ENCODE data around the gene MAP2K5. TPM values are rescaled to one million over a fixed set of nuclear protein-coding genes. Genes with fewer than 3 reads are reported as not detected.
A peak's percentile ranks its signal among the peaks of the same experiment; 100 is the strongest.

The MAP2K5 gene
- total RNA-seq, 1 donor from 2014 or later = 26.7 TPM

DNA sequence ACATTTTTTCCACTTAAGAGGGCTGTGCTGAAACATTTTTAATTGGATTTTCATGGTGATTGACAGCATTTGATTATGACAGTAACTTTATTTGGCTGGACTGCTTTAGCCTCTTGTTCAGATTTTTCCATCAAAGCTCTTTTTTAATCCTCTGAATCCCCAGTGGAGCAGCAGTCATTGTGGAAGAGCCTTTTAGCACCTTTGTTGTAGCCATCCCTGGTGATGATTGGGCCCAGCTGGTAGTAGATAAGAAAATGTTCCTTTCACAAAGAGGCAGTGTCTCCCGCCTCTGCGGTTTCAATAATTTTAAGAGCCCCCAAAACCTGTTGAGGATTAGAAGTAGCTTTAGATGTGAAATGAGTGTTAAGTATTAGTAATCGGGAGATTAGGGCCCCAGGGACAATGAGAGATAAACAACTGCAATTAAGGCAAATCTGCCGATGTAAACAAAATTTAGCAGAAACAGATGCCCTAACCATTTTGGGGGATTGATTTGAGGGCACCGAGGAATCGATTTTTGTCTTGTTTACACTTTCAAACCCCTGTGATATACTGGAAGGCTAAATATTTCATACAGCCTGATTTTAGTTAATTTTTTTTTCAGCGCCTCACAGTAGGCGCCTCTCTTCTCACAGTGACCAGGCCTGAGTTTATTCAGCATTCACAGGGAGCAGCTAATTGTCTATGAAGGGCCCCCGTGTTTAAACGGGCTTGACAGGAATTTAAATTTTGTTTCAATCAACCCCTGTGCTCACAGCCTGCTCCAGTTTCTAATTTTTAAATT is 239.6 kb downstream of the MAP2K5 start:
- TF ChIP-seq, protein P1, sequence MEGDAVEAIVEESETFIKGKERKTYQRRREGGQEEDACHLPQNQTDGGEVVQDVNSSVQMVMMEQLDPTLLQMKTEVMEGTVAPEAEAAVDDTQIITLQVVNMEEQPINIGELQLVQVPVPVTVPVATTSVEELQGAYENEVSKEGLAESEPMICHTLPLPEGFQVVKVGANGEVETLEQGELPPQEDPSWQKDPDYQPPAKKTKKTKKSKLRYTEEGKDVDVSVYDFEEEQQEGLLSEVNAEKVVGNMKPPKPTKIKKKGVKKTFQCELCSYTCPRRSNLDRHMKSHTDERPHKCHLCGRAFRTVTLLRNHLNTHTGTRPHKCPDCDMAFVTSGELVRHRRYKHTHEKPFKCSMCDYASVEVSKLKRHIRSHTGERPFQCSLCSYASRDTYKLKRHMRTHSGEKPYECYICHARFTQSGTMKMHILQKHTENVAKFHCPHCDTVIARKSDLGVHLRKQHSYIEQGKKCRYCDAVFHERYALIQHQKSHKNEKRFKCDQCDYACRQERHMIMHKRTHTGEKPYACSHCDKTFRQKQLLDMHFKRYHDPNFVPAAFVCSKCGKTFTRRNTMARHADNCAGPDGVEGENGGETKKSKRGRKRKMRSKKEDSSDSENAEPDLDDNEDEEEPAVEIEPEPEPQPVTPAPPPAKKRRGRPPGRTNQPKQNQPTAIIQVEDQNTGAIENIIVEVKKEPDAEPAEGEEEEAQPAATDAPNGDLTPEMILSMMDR (IDR thresholded peaks at IDR 0.05) = no peak
- DNase-seq = no peak
- ATAC-seq (ENCODE audit: low read depth) = no peak
- Mint-ChIP-seq H3K4me1 (peaks cover 54% of the 10 kb centered on the region), H3K27me3 (no peaks in the 10 kb centered on the region), H3K4me3 (no peak overlapping the region), H3K27ac (no peak overlapping the region), H3K9me3 (no peaks in the 10 kb centered on the region), H3K36me3 (ENCODE audit: low read depth) (no peaks in the 10 kb centered on the region)
- ChIA-PET CTCF (interaction anchor here (1.2 to 4.9 kb wide), 7 partner anchors 10 to 325 kb away, joined by 3 to 56 read pairs (median 15); partner anchors contain the start of gene SKOR1), POLR2A (interaction anchor here (1.6 to 2.5 kb wide), 2 partner anchors 54 to 261 kb away, joined by 3 to 12 read pairs; partner anchors contain the start of gene C15orf61)
- intact Hi-C loops (cut with micrococcal nuclease) = loop anchor here (2.0 kb wide), 2 partner anchors 19 to 241 kb away; no protein-coding TSS in a partner anchor

DNA sequence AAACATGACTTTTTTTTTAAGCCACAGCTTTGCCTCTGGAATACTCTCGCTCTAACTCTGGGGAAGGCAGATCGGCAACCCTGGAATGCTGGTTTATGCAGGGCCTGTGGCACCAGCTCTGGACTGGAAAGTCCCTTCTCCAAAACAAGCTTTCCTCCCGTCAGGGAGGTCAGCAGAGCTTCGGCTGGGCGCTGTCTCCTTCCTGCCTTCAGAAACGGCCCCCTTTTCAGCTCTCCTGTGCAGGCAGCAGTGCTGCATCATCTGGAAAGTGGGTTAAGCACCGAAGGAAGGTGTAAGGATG is 240.1 kb downstream of the MAP2K5 start:
- no peak for DNase-seq
- Mint-ChIP-seq H3K4me3 (no peak overlapping the region), H3K4me1 (peaks cover 54% of the 10 kb centered on the region), H3K36me3 (ENCODE audit: low read depth) (no peaks in the 10 kb centered on the region), H3K27me3 (no peaks in the 10 kb centered on the region), H3K9me3 (no peaks in the 10 kb centered on the region), H3K27ac (no peak overlapping the region)
- POLR2A ChIA-PET = interaction anchor here (1.0 to 2.5 kb wide), 4 partner anchors 38 to 262 kb away, joined by 3 to 12 read pairs (median 4); partner anchors contain the start of gene C15orf61
- TF ChIP-seq, protein P1 (IDR thresholded peaks at IDR 0.05) = no peak
- no peak for ATAC-seq (ENCODE audit: low read depth)
- intact Hi-C loops (cut with micrococcal nuclease) = loop anchor here (2.0 kb wide), 2 partner anchors 20 to 242 kb away; no protein-coding TSS in a partner anchor
- CTCF ChIA-PET = interaction anchor here (1.2 to 4.9 kb wide), 8 partner anchors 10 to 325 kb away, joined by 3 to 56 read pairs (median 14); partner anchors contain the start of gene SKOR1

DNA sequence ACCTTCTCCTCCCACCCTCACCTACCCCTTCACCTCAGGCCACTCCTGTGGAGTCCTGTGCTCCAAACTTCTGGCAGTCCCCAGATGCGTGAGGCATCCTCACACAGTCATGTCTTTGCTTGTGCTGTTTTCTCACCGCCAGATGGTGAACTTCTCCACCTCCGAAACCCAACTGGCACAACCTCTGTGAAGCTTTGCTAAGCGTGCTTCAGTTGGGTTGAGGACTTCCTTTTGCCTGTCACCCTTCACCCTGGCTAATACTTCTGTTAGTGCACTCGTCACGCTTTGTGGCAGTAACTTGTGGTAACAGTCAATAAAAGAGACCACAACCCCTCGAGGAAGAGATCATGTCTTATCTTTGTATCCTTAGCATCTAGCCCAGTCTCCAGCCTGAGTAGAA is 240.8 kb downstream of the MAP2K5 start:
- Mint-ChIP-seq H3K9me3 (no peaks in the 10 kb centered on the region), H3K36me3 (ENCODE audit: low read depth) (no peaks in the 10 kb centered on the region), H3K4me3 (peak overlapping the region; percentile 2), H3K27ac (peak overlapping the region; percentile 82), H3K27me3 (no peaks in the 10 kb centered on the region), H3K4me1 (peaks cover 54% of the 10 kb centered on the region)
- ATAC-seq (ENCODE audit: low read depth) (peak; percentile 68), DNase-seq (peak; percentile 31)
- CTCF ChIA-PET = interaction anchor here (2.1 to 4.9 kb wide), 7 partner anchors 11 to 326 kb away, joined by 5 to 56 read pairs (median 15); partner anchors contain the start of gene SKOR1
- POLR2A ChIA-PET = interaction anchor here (0.6 to 2.5 kb wide), 6 partner anchors 38 to 523 kb away, joined by 3 to 12 read pairs (median 4); no protein-coding TSS in a partner anchor
- intact Hi-C loops (cut with micrococcal nuclease) = loop anchor here (1.0 to 2.0 kb wide), 6 partner anchors 21 to 326 kb away; no protein-coding TSS in a partner anchor
- TF ChIP-seq, protein P1 (IDR thresholded peaks at IDR 0.05) = no peak

DNA sequence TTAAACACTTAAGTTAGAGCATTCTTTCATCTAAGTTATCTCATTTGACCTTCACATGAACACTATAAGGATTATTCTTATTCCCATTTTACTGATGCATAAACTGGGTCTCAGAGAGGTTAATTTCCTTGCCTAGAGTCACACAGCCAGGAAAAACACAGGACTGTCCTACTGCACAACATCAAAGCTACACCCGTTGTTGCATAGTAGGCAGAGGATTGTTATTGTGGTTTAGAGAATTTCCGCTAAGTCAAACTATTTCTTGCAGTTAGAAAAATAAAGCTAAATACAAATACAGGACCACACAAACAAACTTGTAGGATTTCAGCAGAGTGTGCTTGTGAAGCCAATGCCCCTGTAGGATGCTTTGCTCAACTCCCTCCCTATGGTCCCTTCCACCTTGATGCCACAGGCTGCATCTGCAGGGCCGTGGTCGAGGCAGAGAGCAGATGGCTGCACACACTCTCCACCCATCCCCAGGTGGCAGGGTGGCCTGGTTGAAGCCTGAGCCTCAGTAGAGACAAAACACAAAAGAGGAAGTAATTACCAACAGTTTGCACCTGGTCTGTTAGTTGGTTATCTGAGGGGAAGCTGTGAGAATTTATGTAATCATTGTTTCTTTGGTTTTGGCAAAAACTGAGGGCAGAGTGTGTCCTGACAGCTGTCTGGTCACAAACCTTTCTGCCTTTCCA is 241.7 kb downstream of the MAP2K5 start:
- intact Hi-C loops (cut with micrococcal nuclease) = loop anchor here (1.0 kb wide), 1 partner anchor 55 kb away; no protein-coding TSS in a partner anchor
- Mint-ChIP-seq H3K36me3 (ENCODE audit: low read depth) (no peaks in the 10 kb centered on the region), H3K27ac (peak overlapping the region; percentile 87), H3K9me3 (no peaks in the 10 kb centered on the region), H3K4me3 (peak overlapping the region; percentile 38), H3K4me1 (peaks cover 50% of the 10 kb centered on the region), H3K27me3 (no peaks in the 10 kb centered on the region)
- ATAC-seq (ENCODE audit: low read depth) (peak; percentile 81), DNase-seq (peak; percentile 60)
- CTCF ChIA-PET = interaction anchor here (1.3 to 4.9 kb wide), 7 partner anchors 36 to 327 kb away, joined by 5 to 56 read pairs (median 15); partner anchors contain the start of gene SKOR1
- POLR2A ChIA-PET = interaction anchor here (0.6 to 2.5 kb wide), 11 partner anchors 35 to 665 kb away, joined by 3 to 12 read pairs (median 4); partner anchors contain the start of genes PIAS1 and RNU6-1
- TF ChIP-seq, protein P1 (IDR thresholded peaks at IDR 0.05) = no peak
